Measurements from ENCODE around the gene GRIN2A. TPM values are rescaled to one million over a fixed set of nuclear protein-coding genes. Genes with fewer than 3 reads are reported as not detected.

The GRIN2A gene
- total and polyA plus RNA-seq, 10 donors, result under 0.01 to 0.10 (median 0.03) TPM; not detected in 7

DNA sequence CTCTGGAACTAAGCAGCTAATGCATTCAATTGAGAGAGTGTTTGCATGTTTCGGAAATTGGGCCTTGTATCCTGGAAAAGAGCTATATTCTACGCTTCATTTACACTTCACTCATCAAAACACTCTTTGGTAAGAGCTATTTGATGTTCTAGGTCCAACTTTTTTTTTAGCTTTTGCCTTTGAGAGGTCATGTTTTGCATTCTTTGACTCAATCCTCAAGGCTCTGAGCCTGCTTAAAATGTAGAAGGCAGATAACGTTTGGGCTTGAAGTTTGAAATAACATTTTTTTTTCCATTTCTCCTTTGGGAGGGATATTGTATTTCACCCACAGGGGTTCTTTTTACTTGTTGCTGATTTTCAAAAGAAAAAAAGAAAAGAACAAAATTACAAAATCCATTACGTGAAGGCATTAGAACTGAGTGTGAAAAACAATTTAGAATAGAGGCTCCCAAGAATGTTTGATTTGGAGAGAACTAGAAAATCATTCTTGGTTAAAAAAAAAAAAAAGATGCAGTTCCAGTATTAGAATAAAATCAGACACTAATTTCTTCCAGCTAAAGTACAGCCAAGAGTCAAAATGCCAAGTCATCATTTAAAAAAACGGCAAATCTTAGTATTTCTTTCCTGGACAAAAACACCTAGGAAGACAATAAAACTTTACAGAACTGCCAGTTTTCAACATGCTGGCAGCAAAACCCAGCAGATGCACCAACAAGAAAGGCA, 268.5 kb downstream of the GRIN2A start:
- Histone ChIP-seq H3K27me3 (replicated peaks in 1 of 7) (no peaks in the 10 kb centered on the region), H3K4me3 (no peak overlapping the region), H3K9me3 (no peaks in the 10 kb centered on the region), H3K27ac (no peak overlapping the region), H3K36me3 (no peaks in the 10 kb centered on the region), H3K4me1 (no peaks in the 10 kb centered on the region)
- intact Hi-C loops (cut with DNase I; ENCODE audit: low total_unique reads), result no loop called here
- no peak for DNase-seq
- WGBS, 5 donors, result 72 to 82% (median 76%) methylated on average over 5 of the region's 5 CpGs
- TF ChIP-seq POLR2AphosphoS5 (IDR thresholded peaks at IDR 0.05) (no peak), POLR2A (IDR thresholded peaks at IDR 0.05) (no peak)

DNA sequence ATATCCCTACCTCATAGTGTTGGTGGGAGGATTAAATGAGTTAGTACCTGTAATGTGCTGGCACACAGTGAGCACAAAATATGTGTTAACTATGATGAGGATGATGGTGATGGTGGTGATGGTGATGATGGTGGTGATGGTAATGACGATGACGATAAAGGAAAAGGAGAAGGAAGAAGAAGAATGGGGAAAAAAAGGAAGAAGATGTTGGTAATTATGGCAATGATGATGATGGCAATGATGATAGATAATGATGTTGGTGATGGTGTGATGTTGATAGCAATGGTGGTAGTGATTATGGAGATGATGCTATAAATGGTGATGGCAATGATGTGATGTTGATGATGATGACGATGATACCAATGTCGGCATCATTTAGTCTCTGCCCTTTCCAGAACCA, 270.2 kb downstream of the GRIN2A start:
- 91 to 94% (median 92%) methylated on average over 4 of the region's 4 CpGs for WGBS, 5 donors
- TF ChIP-seq POLR2AphosphoS5 (IDR thresholded peaks at IDR 0.05) (no peak), POLR2A (IDR thresholded peaks at IDR 0.05) (no peak)
- TF ChIP-seq, protein P1, sequence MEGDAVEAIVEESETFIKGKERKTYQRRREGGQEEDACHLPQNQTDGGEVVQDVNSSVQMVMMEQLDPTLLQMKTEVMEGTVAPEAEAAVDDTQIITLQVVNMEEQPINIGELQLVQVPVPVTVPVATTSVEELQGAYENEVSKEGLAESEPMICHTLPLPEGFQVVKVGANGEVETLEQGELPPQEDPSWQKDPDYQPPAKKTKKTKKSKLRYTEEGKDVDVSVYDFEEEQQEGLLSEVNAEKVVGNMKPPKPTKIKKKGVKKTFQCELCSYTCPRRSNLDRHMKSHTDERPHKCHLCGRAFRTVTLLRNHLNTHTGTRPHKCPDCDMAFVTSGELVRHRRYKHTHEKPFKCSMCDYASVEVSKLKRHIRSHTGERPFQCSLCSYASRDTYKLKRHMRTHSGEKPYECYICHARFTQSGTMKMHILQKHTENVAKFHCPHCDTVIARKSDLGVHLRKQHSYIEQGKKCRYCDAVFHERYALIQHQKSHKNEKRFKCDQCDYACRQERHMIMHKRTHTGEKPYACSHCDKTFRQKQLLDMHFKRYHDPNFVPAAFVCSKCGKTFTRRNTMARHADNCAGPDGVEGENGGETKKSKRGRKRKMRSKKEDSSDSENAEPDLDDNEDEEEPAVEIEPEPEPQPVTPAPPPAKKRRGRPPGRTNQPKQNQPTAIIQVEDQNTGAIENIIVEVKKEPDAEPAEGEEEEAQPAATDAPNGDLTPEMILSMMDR (IDR thresholded peaks at IDR 0.05 in 8 of 11, conservative IDR thresholded peaks at IDR 0.05 in 3 of 11), result no peak
- intact Hi-C loops (cut with DNase I; ENCODE audit: low total_unique reads), result no loop called here

DNA sequence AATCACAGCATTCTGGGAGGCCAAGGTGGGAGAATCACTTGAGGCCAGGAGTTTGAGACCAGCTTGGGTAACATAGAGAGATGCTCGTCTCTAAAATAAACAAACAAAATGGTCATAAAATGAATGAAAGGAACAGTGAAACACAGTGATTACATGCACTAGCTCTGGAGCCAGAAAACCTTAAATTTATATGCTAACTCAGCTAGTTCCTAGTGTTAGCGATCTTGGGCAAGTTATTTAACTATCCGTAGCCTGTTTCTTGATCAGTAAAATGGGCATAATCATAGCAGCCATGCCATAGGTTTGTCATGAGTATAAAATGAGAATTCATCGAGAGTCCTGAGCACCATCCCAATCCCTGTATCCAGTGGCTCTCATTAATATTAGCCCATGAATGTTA, 271.0 kb downstream of the GRIN2A start:
- TF ChIP-seq POLR2AphosphoS5 (IDR thresholded peaks at IDR 0.05) (no peak), POLR2A (IDR thresholded peaks at IDR 0.05) (no peak)
- TF ChIP-seq, protein P1 (IDR thresholded peaks at IDR 0.05 in 8 of 11, conservative IDR thresholded peaks at IDR 0.05 in 3 of 11), result no peak
- no peaks in the 10 kb centered on the region for H3K9me3 ChIP-seq
- intact Hi-C loops (cut with DNase I; ENCODE audit: low total_unique reads), result no loop called here
- no peaks in the 10 kb centered on the region for H3K4me1 ChIP-seq
- no peak for DNase-seq
- no peak overlapping the region for H3K4me3 ChIP-seq
- no peaks in the 10 kb centered on the region for H3K36me3 ChIP-seq
- H3K27me3 ChIP-seq (replicated peaks in 1 of 7), result no peaks in the 10 kb centered on the region
- no peak overlapping the region for H3K27ac ChIP-seq
- 67 to 89% (median 79%) methylated on average over 4 of the region's 4 CpGs for WGBS, 5 donors

More for the DNA sequence above, 270.2 kb downstream of the GRIN2A start:
- Histone ChIP-seq H3K27ac (no peak overlapping the region), H3K4me1 (no peaks in the 10 kb centered on the region), H3K9me3 (no peaks in the 10 kb centered on the region), H3K4me3 (no peak overlapping the region), H3K27me3 (replicated peaks in 1 of 7) (no peaks in the 10 kb centered on the region), H3K36me3 (no peaks in the 10 kb centered on the region)
- no peak for DNase-seq

DNA sequence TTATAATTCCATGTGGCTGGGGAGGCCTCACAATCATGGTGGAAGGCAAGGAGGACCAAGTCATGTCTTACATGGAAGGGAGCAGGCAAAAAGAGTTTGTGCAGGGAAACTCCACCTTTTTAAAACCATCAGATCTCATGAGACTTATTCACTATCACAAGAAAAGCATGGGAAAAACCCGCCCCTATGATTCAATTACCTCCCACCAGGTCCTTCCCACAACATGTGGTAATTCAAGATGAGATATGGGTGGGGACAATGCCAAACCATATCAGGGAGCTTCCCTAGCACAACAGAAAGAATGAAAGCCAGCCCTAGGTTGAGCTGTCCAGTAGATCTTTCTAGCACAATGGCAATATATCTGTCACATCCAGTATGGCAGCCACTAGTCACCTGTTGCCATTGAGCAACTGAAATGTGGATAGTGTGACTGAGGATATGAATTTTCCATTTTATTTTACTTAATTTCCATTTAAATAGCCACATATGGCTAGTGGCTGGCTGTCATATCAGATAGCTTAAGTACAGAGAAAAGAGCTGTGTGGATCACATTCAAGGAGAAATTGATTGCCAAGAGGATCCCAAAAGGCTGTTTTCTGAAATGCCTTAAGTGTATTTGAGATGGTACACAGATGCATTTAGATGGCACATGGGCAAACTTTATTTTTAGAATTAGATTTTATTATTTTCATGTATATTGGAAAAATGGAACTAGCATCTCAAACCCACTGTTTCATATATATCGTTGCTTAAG, 273.0 kb downstream of the GRIN2A start:
- no peaks in the 10 kb centered on the region for H3K27me3 ChIP-seq (replicated peaks in 1 of 7)
- no peak for DNase-seq
- no peak overlapping the region for H3K27ac ChIP-seq
- no peaks in the 10 kb centered on the region for H3K4me1 ChIP-seq
- no peaks in the 10 kb centered on the region for H3K36me3 ChIP-seq
- TF ChIP-seq POLR2AphosphoS5 (IDR thresholded peaks at IDR 0.05), result no peak
- TF ChIP-seq, protein P1 (IDR thresholded peaks at IDR 0.05 in 8 of 11, conservative IDR thresholded peaks at IDR 0.05 in 3 of 11), result no peak
- no peak for TF ChIP-seq POLR2A (IDR thresholded peaks at IDR 0.05)
- intact Hi-C loops (cut with DNase I; ENCODE audit: low total_unique reads), result no loop called here
- peaks cover 0 to 6% (median 0%) of the 10 kb centered on the region in 8 donors for H3K9me3 ChIP-seq
- H3K4me3 ChIP-seq, result no peak overlapping the region
- 86 to 94% (median 90%) methylated on average over 2 of the region's 2 CpGs for WGBS, 5 donors

Measured in spleen (tissue), 11 donors.